Measurements from ENCODE around the gene IRF4. TPM values are rescaled to one million over a fixed set of nuclear protein-coding genes. Genes with fewer than 3 reads are reported as not detected.
"Not testable (repeated sequence)": the region's sequence is repeated elsewhere in the genome, so short reads cannot be mapped to it uniquely, and the experiment has no call there.

The IRF4 gene
- total RNA-seq, 1 donor from 2014 or later: 0.05 TPM

- H3K4me1 Mint-ChIP-seq (ENCODE audit: low read depth): no peaks in the 10 kb centered on the region
- H3K27me3 Mint-ChIP-seq (ENCODE audit: low read depth): peaks cover 21% of the 10 kb centered on the region
- TF ChIP-seq, protein P1, sequence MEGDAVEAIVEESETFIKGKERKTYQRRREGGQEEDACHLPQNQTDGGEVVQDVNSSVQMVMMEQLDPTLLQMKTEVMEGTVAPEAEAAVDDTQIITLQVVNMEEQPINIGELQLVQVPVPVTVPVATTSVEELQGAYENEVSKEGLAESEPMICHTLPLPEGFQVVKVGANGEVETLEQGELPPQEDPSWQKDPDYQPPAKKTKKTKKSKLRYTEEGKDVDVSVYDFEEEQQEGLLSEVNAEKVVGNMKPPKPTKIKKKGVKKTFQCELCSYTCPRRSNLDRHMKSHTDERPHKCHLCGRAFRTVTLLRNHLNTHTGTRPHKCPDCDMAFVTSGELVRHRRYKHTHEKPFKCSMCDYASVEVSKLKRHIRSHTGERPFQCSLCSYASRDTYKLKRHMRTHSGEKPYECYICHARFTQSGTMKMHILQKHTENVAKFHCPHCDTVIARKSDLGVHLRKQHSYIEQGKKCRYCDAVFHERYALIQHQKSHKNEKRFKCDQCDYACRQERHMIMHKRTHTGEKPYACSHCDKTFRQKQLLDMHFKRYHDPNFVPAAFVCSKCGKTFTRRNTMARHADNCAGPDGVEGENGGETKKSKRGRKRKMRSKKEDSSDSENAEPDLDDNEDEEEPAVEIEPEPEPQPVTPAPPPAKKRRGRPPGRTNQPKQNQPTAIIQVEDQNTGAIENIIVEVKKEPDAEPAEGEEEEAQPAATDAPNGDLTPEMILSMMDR (IDR thresholded peaks at IDR 0.05): no peak
- H3K27ac Mint-ChIP-seq (ENCODE audit: unreplicated experiment): no peak overlapping the region
- peak; percentile 77 for DNase-seq (ENCODE audit: low spot score)
- H3K36me3 Mint-ChIP-seq (ENCODE audit: low read depth): no peaks in the 10 kb centered on the region
- H3K4me3 Mint-ChIP-seq (ENCODE audit: unreplicated experiment): no peak overlapping the region
- H3K9me3 Mint-ChIP-seq (ENCODE audit: low read depth): peaks cover 19% of the 10 kb centered on the region
Observed at GRCh38 chr6:369559-370431, 21.8 kb upstream of the IRF4 start.

DNA sequence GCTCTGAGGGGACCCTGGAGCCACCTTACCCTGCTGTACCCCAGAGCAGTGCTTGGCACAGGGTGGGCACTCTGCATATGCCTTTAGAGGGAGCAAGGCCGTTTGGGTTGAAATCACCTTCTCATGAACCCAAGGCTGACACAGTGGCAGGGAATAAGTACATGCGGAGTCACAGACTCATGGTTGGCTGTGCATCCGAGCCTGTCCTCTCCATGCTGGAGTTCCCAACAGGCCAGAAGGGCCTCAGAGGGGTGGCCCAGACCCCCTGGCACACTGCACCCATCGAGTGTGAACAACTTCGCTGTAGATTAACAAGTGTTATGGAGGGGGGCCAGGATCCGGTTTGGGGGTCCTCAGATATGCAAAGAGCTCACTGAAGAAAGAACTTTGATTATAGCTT is 21.0 kb upstream of the IRF4 start:
- Mint-ChIP-seq H3K36me3 (ENCODE audit: low read depth) (no peaks in the 10 kb centered on the region), H3K27me3 (ENCODE audit: low read depth) (peaks cover 24% of the 10 kb centered on the region), H3K9me3 (ENCODE audit: low read depth) (peaks cover 15% of the 10 kb centered on the region), H3K4me1 (ENCODE audit: low read depth) (no peaks in the 10 kb centered on the region), H3K4me3 (ENCODE audit: unreplicated experiment) (no peak overlapping the region), H3K27ac (ENCODE audit: unreplicated experiment) (no peak overlapping the region)
- peak; percentile 90 for DNase-seq (ENCODE audit: low spot score)
- TF ChIP-seq, protein P1 (IDR thresholded peaks at IDR 0.05): no peak

GRCh38 chr6:371851-372250 is 19.7 kb upstream of the IRF4 start:
- peaks cover 24% of the 10 kb centered on the region for H3K27me3 Mint-ChIP-seq (ENCODE audit: low read depth)
- H3K4me3 Mint-ChIP-seq (ENCODE audit: unreplicated experiment); H3K27ac Mint-ChIP-seq (ENCODE audit: unreplicated experiment); H3K4me1 Mint-ChIP-seq (ENCODE audit: low read depth); DNase-seq (ENCODE audit: low spot score); H3K36me3 Mint-ChIP-seq (ENCODE audit: low read depth): not testable (repeated sequence)
- H3K9me3 Mint-ChIP-seq (ENCODE audit: low read depth): peaks cover 13% of the 10 kb centered on the region

- H3K9me3 Mint-ChIP-seq (ENCODE audit: low read depth): peaks cover 15% of the 10 kb centered on the region
- DNase-seq (ENCODE audit: low spot score): peak; percentile 96
- peaks cover 21% of the 10 kb centered on the region for H3K27me3 Mint-ChIP-seq (ENCODE audit: low read depth)
- H3K4me3 Mint-ChIP-seq (ENCODE audit: unreplicated experiment): no peak overlapping the region
- TF ChIP-seq, protein P1 (IDR thresholded peaks at IDR 0.05): no peak
- no peak overlapping the region for H3K27ac Mint-ChIP-seq (ENCODE audit: unreplicated experiment)
- no peaks in the 10 kb centered on the region for H3K4me1 Mint-ChIP-seq (ENCODE audit: low read depth)
- H3K36me3 Mint-ChIP-seq (ENCODE audit: low read depth): no peaks in the 10 kb centered on the region
Observed at GRCh38 chr6:372336-372911, 19.1 kb upstream of the IRF4 start.

GRCh38 chr6:373031-373430 is 18.5 kb upstream of the IRF4 start:
- Mint-ChIP-seq H3K36me3 (ENCODE audit: low read depth) (no peaks in the 10 kb centered on the region), H3K27me3 (ENCODE audit: low read depth) (peaks cover 21% of the 10 kb centered on the region)

More at GRCh38 chr6:373031-373430, 18.5 kb upstream of the IRF4 start:
- Mint-ChIP-seq H3K4me3 (ENCODE audit: unreplicated experiment) (no peak overlapping the region), H3K27ac (ENCODE audit: unreplicated experiment) (no peak overlapping the region), H3K4me1 (ENCODE audit: low read depth) (no peaks in the 10 kb centered on the region), H3K9me3 (ENCODE audit: low read depth) (peaks cover 10% of the 10 kb centered on the region)
- no peak for DNase-seq (ENCODE audit: low spot score)
- TF ChIP-seq, protein P1 (IDR thresholded peaks at IDR 0.05): no peak

All from chondrocyte (in vitro differentiated cells).